ENCODE results near the gene ATP9B. TPM values are rescaled to one million over a fixed set of nuclear protein-coding genes. Genes with fewer than 3 reads are reported as not detected.
A peak's percentile ranks its signal among the peaks of the same experiment; 100 is the strongest.

ATP9B gene
- total and polyA plus RNA-seq, 2 experiments from 2014 or later: 8.5 to 12.8 TPM

DNA sequence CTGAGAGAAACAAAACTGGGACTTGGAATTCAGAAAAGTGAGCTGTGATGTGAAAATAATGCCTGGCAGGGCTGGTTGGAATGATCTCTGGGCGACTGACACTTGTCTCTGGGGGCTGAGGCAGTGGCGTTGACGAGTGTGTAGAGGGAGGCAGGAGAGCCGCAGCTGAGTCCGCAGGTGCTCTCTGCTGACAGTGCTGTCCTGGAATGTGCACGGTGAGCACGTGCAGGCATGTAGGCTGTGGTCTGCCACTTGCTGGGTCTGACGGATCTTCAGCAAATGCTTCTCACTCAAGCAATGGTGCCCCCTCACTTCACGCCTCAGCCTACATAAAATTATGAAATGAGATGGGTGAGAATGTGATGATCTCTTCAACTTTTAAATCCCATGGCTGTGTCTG, 38.5 kb upstream of the ATP9B start:
- H3K79me2 ChIP-seq (ENCODE audit: insufficient read depth): no peaks in the 10 kb centered on the region
- no peak for DNase-seq
- no peaks in the 10 kb centered on the region for H4K20me1 ChIP-seq (ENCODE audit: insufficient read depth)
- no peaks in the 10 kb centered on the region for H3K4me1 ChIP-seq (ENCODE audit: insufficient read depth)
- H3K9ac ChIP-seq: no peak overlapping the region
- no peaks in the 10 kb centered on the region for H3K9me2 ChIP-seq (ENCODE audit: insufficient read depth)
- H3K9me3 ChIP-seq (ENCODE audit: low read depth): no peaks in the 10 kb centered on the region
- TF ChIP-seq EZH2 (IDR thresholded peaks at IDR 0.05; ENCODE audit: insufficient read depth, poor library complexity, severe bottlenecking) (no peak), EZH2phosphoT487 (IDR thresholded peaks at IDR 0.05; ENCODE audit: insufficient read depth, low read depth) (no peak)
- no peaks in the 10 kb centered on the region for H3K27me3 ChIP-seq (replicated peaks; ENCODE audit: insufficient read depth)
- H3K36me3 ChIP-seq (ENCODE audit: low read depth): no peaks in the 10 kb centered on the region
- 35 to 42% methylated on average over 9 of the region's 9 CpGs for WGBS, 2 experiments (ENCODE audit: low coverage in 1 of 2, low lambda C conversion rate in 2 of 2, missing lambda C conversion rate in 2 of 2)
- no peak overlapping the region for H3K4me2 ChIP-seq (ENCODE audit: unreplicated experiment)
- H3K4me3 ChIP-seq: no peak overlapping the region
- H2AFZ ChIP-seq: no peak overlapping the region
- H3K27ac ChIP-seq: no peak overlapping the region
- in situ Hi-C loops (cut with MboI): no loop called here
- no peaks in the 10 kb centered on the region for H3F3A ChIP-seq (ENCODE audit: insufficient read depth)

DNA sequence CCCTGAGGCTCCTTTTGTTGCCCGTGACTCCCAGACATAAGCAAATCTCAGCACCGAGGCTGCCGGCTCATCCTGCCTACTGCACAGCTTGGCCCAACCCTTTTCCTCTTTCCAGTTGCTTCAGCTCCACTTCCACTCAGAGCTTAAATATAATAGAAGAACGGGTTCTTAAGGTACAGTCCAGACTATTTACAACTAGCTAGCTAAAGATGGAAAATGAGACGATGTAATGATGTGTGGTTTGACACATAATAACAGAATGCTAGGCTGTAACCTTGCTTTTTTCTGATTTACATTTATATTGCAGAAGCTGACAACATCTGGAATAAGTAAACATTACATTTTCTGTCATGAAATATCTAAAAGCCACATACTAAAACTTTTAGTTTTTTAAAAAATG, 26.9 kb upstream of the ATP9B start:
- H3K36me3 ChIP-seq (ENCODE audit: low read depth): no peaks in the 10 kb centered on the region
- no peak overlapping the region for H2AFZ ChIP-seq
- no peaks in the 10 kb centered on the region for H3K79me2 ChIP-seq (ENCODE audit: insufficient read depth)
- in situ Hi-C loops (cut with MboI): no loop called here
- no peaks in the 10 kb centered on the region for H3K9me2 ChIP-seq (ENCODE audit: insufficient read depth)
- no peaks in the 10 kb centered on the region for H3F3A ChIP-seq (ENCODE audit: insufficient read depth)
- TF ChIP-seq EZH2 (IDR thresholded peaks at IDR 0.05; ENCODE audit: insufficient read depth, poor library complexity, severe bottlenecking) (no peak), EZH2phosphoT487 (IDR thresholded peaks at IDR 0.05; ENCODE audit: insufficient read depth, low read depth) (no peak)
- DNase-seq: no peak
- no peaks in the 10 kb centered on the region for H3K4me1 ChIP-seq (ENCODE audit: insufficient read depth)
- H3K9me3 ChIP-seq (ENCODE audit: low read depth): no peaks in the 10 kb centered on the region
- no peaks in the 10 kb centered on the region for H4K20me1 ChIP-seq (ENCODE audit: insufficient read depth)
- no peak overlapping the region for H3K4me3 ChIP-seq
- no peaks in the 10 kb centered on the region for H3K27me3 ChIP-seq (replicated peaks; ENCODE audit: insufficient read depth)
- H3K9ac ChIP-seq: no peak overlapping the region
- no peak overlapping the region for H3K4me2 ChIP-seq (ENCODE audit: unreplicated experiment)
- H3K27ac ChIP-seq: no peak overlapping the region
- WGBS, 2 experiments (ENCODE audit: low coverage in 1 of 2, low lambda C conversion rate in 2 of 2, missing lambda C conversion rate in 2 of 2): 6 to 9% methylated on average over 5 of the region's 5 CpGs

DNA sequence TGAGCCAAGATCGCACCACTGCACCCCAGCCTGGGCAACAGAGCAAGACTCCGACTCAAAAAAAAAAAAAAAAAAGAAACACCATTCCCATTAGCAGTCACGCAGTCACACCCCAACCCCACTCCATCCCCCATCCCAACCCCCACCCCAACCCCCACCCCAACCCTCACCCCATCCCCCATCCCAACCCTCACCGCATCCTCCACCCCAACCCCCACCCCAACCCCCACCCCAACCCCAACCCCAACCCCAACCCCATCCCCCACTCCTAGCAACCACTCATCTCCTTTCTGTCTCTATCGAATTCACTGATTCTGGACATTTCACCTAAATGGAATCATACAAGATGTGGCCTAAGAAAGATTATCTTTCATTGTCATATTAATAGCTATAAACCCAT, 25.9 kb upstream of the ATP9B start:
- Histone ChIP-seq H3K4me2 (ENCODE audit: unreplicated experiment) (no peak overlapping the region), H3F3A (ENCODE audit: insufficient read depth) (no peaks in the 10 kb centered on the region), H3K4me3 (no peak overlapping the region), H3K9me2 (ENCODE audit: insufficient read depth) (no peaks in the 10 kb centered on the region), H4K20me1 (ENCODE audit: insufficient read depth) (no peaks in the 10 kb centered on the region), H3K27me3 (replicated peaks; ENCODE audit: insufficient read depth) (no peaks in the 10 kb centered on the region), H3K36me3 (ENCODE audit: low read depth) (no peaks in the 10 kb centered on the region), H3K9ac (no peak overlapping the region), H3K27ac (no peak overlapping the region), H3K4me1 (ENCODE audit: insufficient read depth) (no peaks in the 10 kb centered on the region), H3K9me3 (ENCODE audit: low read depth) (no peaks in the 10 kb centered on the region), H3K79me2 (ENCODE audit: insufficient read depth) (no peaks in the 10 kb centered on the region), H2AFZ (no peak overlapping the region)
- peak; percentile 9 for DNase-seq
- in situ Hi-C loops (cut with MboI): no loop called here
- WGBS, 2 experiments (ENCODE audit: low coverage in 1 of 2, low lambda C conversion rate in 2 of 2, missing lambda C conversion rate in 2 of 2): 90 to 100% methylated on average over 1 to 5 of the region's 5 CpGs
- no peak for TF ChIP-seq EZH2 (IDR thresholded peaks at IDR 0.05; ENCODE audit: insufficient read depth, poor library complexity, severe bottlenecking)
- TF ChIP-seq EZH2phosphoT487 (IDR thresholded peaks at IDR 0.05; ENCODE audit: insufficient read depth, low read depth): no peak

DNA sequence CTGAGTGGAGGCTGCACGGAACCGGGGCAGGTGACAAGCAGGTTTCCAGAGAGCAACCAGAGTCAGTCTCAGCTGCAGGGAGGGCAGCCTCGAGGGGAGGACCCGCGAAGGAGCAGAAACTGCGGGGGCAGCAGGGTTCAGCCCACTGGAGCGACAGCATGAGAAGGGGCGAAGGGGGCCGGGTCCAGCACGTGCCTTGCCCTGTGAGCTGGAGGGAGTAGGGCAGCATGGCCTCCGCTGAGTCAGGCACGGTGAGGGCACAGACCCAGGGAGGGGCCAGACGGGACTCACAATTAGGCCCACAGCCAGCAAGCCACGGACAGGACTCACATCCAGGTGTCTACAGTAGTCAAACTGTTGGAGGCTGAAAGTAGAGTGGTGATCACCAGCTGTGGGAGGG, 22.7 kb upstream of the ATP9B start:
- WGBS, 2 experiments (ENCODE audit: low coverage in 1 of 2, low lambda C conversion rate in 2 of 2, missing lambda C conversion rate in 2 of 2): 46 to 48% methylated on average over 14 of the region's 14 CpGs
- Histone ChIP-seq H3K4me2 (ENCODE audit: unreplicated experiment) (no peak overlapping the region), H3K79me2 (ENCODE audit: insufficient read depth) (no peaks in the 10 kb centered on the region), H3K36me3 (ENCODE audit: low read depth) (no peaks in the 10 kb centered on the region), H3K4me3 (no peak overlapping the region), H3K4me1 (ENCODE audit: insufficient read depth) (no peaks in the 10 kb centered on the region), H4K20me1 (ENCODE audit: insufficient read depth) (no peaks in the 10 kb centered on the region), H3K27ac (no peak overlapping the region), H2AFZ (no peak overlapping the region), H3K9me3 (ENCODE audit: low read depth) (no peaks in the 10 kb centered on the region), H3F3A (ENCODE audit: insufficient read depth) (no peaks in the 10 kb centered on the region), H3K9me2 (ENCODE audit: insufficient read depth) (no peaks in the 10 kb centered on the region), H3K27me3 (replicated peaks; ENCODE audit: insufficient read depth) (no peaks in the 10 kb centered on the region), H3K9ac (no peak overlapping the region)
- DNase-seq: no peak
- TF ChIP-seq EZH2phosphoT487 (IDR thresholded peaks at IDR 0.05; ENCODE audit: insufficient read depth, low read depth) (no peak), EZH2 (IDR thresholded peaks at IDR 0.05; ENCODE audit: insufficient read depth, poor library complexity, severe bottlenecking) (no peak)
- in situ Hi-C loops (cut with MboI): no loop called here

Measured in GM23248 (cell line).